GM04504 (cell line): ENCODE measurements around the gene KRTAP5-9.
"Not testable (repeated sequence)": the region's sequence is repeated elsewhere in the genome, so short reads cannot be mapped to it uniquely, and the experiment has no call there.

Experiments used
- DNase-seq: peaks from one replicate; pipeline ENCODE4 v3.0.0-alpha.2; 2012; ENCODE audit warnings: low read depth

Gene KRTAP5-9

DNA sequence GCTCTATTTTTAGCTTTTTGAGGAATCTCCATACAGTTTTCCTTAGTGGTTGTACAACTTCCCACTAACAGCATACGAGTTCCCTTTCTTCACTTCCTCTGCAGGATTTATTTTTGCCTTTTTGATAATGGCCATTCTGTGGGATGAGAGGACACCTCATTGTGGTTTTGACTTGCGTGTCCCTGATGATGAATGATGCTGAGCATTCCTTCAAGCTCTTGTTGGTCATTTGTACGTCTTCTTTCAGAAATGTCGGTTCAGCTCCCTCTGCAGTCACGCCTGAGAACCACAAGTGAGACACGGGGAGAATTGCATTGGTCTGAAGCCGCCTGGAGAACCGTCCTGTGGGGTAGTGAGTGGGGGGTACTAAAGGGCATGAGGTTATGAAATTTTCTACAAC lies 15.2 kb downstream of the KRTAP5-9 start:
- DNase-seq = peak; percentile 24

DNA sequence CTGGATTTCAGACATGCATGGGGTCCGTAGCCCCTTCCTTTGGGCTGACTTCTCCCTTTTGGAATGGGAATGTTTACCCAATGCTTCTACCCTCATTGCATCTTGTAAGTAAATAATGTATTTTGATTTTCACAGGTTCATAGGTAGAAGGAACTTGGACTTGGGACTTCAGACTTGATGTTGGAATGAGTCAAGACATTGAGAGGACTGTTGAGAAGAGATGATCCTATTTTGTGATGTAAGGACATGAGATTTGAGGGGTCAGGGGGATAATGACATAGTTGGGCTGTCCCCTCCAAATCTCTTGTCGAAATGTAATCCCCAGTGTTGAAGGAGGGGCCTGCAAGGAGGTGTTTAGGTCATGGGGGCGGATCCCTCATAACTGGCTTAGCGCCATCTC lies 16.2 kb downstream of the KRTAP5-9 start:
- no peak for DNase-seq

DNA sequence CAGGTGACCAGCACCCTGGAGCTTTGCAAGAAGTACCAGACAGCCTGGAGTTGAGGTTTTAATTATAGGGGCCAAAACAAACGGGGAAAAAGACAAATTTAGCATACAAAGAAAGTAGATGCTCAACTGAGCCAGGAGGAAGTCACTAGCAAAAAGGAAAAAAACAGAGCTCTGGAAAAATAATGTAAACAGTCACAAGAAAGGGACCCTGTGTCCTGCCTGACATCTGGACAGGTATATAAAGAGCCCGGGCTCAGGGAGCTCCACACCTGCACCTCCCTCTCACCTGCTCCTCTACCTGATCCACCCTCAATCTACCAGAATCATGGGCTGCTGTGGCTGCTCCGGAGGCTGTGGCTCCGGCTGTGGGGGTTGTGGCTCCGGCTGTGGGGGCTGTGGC lies 17.0 kb downstream of the KRTAP5-9 start, which contains the start of gene KRTAP5-10:
TSS of gene KRTAP5-10 (plus strand) at position 301 of the 400 bp plus-strand sequence. CDS start at position 326, 25 bp downstream.
- no peak for DNase-seq

DNA sequence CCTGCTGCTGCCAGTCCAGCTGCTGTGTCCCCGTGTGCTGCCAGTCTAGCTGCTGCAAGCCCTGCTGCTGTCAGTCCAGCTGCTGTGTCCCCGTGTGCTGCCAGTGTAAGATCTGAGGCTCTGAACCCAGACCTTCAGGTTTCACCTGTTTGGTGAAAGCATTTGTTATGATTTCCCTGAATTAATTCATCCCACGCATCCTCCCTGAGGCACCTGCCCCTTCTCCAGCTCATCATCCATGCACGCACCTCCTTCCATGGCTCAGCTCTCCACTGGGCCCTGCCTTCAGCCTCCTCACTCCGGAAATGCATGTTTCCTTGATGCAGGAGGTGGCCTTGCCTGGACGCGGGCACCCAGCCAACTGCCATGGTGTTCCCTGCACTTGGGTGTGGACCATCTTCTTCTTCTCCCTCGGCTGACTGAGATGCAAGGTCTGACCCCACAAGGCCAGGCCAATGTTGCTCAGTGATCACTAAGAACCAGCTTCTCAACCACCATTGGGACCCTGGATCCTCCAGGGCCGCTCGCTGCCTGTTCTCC lies 17.9 kb downstream of the KRTAP5-9 start:
- DNase-seq = no peak

DNA sequence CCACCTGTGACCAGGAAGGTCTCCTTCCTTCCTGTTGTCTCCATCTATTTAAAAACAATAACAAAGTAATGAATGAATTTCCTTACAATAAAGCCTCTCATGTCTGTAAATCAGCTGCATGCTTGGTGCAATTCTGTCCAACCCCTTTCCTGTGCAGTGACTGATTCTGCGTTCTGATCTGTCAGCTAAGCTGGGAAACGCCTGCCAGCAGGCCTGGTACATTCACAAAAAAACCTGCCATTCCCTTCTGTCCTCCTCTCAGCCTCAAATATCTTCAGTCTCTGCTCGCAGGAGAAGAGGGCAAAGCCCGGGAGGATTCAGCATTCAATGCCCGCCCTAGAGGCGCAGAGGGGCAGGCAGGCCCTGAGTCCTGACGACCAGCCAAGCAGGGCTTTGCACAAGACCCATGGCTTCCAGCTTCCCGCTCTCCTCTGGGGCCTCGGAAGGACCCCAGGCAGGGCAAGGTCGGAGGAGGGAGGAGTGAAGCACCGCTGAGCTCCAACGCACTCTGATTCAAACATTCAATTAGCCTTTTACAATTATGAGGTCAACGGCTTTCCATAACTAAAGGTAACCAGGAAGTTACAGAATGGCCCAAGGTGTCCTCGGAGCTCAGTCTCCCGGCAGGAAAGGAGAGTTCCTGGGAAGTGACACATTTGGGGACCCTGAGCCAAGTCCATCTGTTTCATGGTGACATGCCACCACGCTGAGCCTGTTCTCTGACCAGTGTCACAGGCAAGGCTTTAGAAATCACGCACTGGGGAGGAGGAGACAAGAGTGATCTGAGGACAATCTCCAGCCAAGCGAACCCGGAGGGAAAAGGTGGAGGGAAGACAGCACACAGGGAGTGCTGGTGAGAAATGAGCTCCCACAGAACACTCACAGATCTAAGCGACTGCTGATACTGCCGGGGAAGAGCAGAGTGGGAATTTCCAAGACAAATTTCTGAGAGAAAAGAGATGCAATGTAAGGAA lies 18.7 kb downstream of the KRTAP5-9 start:
- not testable (repeated sequence) for DNase-seq

DNA sequence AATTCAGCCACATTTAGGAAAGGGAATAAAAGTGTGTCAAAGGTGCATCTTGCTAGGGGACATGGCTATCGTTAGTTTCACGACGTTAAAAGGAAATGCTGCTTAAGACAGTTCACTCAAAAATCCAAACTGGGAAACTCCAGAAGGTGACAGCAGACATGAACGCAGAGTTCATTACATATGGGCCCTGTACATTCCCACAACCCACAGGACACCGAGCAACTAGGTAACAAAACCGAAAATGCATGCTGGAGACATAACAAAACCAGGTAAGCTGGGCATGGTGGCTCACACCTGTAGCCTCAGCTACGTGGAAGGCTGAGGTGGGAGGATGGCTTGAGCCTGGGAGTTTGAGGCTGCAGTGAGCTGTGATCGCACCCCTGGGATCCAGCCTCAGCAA lies 19.4 kb downstream of the KRTAP5-9 start:
- not testable (repeated sequence) for DNase-seq

DNA sequence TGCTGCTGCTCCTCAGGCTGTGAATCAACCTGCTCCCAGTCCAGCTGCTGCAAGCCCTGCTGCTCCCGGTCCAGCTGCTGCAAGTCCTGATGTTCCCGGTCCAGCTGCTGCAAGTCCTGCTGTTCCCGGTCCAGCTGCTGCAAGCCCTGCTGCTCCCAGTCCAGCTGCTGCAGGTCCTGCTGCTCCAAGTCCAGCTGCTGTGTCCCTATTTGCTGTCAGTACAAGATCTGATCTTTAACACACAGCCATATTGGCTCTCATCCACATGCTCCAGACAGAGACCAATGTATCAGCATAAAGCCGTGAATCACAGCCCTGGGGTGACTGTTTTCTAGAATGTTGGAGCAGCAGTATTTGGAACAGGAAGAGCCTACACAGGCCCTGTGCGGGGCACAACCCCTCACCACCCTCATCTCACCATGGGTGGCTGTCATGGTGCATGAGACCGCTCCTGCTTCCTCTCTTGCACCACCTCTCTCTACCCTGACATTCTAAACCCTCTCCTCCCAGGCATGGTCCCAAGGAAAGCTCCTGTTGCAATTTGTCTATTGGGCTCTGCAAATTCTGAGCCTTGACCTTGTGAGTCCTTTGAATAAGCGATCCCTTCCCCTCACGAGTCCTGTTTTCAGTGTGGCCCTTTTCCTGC lies 20.6 kb downstream of the KRTAP5-9 start:
- no peak for DNase-seq

DNA sequence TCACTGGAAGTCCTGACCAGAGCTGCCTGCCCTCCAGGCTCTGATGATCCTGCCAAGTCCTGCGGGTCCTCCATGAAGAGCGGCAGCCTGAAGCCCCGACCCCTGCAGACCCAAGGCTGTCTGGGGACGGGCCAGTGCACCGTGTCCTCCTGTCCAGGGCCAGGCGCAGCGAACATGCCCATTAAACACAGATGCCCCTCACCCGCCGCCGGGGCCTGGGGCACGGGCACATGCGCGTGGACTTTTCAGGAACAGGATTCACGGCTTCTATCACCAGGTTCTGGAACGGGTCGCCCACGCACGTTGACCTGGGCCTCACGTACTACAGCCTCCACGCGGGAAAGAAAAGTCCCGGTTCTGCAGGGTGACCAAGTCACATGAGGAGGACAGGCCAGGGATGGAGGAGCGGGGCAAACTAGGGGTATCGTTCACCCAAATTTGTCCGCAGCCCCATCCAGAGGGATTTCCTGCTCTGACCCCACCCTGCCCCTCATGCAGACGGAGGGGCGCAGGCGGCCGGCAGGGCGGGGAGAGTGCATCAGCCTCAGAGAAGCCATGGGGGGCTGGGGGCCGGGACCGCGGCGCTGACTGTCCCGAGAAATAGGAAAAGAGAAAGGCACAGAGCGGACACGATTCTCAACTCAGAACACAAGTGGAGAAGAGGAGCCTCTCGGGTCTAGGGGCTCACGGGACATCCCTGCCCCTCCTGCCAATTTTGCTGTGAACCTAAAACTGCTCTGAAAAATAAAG lies 23.1 kb downstream of the KRTAP5-9 start:
- not testable (repeated sequence) for DNase-seq

DNA sequence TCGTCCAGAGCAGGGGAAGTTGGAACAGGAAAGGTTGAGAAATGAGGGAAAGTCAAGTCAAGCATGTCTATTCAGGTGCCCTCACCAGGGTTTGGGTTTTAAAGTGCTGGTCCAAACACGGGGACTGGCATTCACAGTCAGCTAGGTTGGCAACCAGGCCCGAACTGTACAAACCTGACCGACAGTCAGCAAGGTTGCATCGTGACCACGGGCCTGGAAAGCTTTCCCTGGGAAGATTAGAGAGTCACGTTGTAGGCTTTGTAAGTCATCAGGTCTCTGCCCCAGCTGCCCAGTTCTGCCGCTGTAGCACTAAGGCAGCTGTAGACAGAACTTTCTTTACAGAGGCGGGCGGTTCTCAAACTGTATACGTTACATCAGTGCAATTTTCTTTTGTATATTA lies 24.6 kb downstream of the KRTAP5-9 start:
- DNase-seq = no peak

DNA sequence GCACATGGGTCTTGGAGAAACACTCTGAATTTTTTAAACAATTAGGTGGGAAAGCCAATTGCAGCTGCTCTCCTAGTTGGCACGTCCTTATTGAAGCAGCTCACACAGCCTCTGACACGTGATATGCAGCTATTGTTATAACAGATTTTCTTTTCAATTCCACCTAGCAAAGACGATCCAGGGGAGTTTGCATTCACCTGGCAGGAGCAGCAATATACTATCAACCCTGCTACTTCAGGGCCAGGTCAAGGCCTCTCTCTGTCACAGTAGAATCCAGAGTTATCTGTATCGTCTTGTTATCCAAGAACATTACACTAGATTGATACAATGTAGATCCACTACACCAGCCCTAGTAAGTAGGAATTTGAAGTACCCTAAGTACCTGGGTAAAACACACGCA lies 26.2 kb downstream of the KRTAP5-9 start:
- DNase-seq = no peak

DNA sequence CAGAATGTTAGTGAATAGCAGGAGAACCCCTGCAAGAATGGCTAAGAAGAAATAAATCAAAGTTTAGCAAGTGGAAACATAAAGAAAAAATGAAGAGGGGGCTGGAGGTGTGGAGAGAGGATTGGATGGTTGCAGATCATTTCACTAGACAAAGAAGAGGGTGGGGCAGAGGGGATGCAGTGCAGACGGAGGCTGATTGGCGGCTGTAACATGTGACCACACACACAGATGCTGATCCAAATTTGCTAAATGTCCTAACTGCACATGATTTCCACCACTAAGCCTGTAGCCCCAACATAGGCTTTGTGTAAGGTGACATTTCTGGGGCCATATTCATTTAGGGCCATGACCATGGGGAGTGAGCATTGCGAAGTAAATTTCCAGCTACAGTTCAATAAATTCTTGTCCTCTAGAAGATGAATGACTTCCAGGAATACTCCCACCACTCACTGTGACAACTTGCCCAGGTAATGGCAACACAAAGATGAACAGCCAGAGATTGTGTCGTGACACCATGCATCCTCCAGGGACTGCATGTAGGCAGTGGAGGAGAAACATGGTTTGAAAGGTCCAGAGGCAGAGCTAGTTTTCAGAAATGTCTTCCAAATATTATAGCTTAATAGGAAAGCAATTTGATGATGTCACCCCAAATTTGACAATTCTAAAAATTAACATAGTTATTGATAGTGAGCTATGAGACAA lies 27.7 kb downstream of the KRTAP5-9 start:
- no peak for DNase-seq

DNA sequence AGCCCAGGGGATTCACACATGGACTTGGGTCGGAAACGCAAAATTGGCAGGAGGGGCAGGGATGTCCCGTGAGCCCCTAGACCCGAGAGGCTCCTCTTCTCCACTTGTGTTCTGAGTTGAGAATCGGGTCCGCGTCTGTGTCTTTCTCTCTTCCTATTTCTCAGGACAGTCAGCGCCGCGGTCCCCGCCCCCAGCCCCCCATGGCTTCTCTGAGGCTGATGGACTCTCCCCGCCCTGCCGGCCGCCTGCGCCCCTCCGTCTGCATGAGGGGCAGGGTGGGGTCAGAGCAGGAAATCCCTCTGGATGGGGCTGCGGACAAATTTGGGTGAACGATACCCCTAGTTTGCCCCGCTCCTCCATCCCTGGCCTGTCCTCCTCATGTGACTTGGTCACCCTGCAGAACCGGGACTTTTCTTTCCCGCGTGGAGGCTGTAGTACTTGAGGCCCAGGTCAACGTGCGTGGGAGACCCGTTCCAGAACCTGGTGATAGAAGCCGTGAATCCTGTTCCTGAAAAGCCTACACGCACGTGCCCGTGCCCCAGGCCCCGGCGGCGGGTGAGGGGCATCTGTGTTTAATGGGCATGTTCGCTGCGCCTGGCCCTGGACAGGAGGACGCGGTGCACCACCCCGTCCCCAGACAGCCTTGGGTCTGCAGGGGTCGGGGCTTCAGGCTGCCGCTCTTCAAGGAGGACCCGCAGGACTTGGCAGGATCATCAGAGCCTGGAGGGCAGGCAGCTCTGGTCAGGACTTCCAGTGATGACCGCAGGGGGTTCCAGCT lies 28.7 kb downstream of the KRTAP5-9 start:
- not testable (repeated sequence) for DNase-seq

DNA sequence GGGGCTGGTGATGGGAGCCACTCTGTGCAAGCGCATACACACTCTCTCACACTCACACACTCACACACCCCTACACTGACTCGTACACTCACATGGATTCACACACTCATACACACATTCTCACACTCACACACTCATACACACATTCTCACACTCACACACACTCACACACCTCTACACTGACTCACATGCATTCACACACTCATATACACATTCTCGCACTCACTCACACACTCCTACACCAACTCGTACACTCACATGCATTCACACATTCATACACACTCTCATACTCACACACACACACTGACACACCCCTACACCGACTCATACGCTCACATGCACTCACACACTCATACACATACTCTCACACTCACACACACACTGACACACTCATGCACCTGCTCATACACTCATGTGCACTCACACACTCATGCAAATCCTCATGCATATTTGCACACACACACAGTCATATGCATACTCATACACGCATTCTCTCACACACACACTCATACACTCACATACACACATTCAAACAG lies 29.3 kb downstream of the KRTAP5-9 start:
- no peak for DNase-seq

DNA sequence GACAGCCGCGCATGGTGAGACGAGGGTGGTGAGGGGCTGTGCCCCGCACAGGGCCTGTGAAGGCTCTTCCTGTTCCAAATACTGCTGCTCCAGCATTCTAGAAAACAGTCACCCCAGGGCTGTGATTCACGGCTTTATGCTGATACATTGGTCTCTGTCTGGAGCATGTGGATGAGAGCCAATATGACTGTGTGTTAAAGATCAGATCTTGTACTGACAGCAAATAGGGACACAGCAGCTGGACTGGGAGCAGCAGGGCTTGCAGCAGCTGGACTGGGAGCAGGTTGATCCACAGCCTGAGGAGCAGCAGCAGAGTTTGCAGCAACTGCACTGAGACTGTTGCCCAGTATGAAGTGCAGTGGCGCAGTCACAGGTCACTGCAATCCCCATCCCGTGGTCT lies 31.3 kb downstream of the KRTAP5-9 start:
- not testable (repeated sequence) for DNase-seq

DNA sequence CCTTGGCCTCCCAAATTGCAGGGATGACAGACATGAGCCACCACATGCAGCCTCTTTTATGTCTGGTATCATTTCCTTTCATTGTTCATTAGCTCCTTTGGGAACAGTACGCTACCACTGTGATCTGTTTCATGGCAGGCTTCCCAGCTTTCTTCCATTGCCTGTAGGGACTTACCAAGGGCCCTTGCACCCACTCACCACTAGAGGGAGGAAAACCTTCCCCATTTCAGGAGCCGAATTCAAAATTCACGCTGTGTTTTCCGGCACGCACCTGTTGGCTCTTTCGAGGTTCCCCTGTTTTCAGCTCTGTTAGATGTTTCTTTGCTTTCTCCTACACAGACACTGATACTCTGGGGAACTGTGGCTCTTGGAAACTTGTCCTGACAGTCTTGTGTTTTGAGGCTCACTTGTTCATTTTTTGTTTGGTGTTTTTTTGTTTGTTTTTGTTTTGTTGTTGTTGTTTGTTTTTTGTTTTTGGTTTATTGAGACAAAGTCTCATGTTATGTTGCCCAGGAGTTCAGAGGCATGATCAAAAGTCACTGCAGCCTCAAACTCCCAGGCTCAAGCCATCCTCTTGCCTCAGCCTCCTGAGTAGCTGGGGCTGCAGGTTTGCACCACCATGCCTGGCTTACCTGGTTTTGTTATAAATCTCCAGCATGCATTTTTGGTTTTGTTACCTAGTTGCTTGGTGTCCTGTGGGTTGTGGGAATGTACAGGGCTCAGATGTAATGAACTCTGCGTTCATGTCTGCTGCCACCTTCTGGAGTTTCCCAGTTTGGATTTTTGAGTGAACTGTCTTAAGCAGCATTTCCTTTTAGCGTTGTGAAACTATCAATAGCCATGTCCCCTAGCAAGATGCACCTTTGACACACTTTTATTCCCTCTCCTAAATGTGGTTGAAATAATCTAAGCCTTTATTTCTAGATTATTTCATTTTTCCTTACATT lies 32.1 kb downstream of the KRTAP5-9 start:
- peak; percentile 60 for DNase-seq

DNA sequence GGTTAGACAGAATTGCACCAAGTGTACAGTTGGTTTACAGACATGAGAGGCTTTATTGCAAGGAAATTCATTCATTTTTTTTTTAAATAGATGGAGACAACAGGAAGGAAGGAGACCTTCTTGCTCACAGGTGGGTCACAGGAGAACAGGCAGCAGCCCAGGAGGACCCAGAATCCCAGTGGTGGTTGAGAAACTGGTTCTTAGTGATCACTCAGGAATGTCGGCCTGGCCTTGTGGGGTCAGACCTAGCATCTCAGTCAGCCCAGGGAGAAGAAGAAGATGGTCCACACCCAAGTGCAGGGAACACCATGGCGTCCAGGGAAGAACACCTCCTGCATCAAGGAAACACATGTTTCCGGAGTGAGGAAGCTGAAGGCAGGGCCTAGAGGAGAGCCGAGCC lies 33.6 kb downstream of the KRTAP5-9 start:
- no peak for DNase-seq

DNA sequence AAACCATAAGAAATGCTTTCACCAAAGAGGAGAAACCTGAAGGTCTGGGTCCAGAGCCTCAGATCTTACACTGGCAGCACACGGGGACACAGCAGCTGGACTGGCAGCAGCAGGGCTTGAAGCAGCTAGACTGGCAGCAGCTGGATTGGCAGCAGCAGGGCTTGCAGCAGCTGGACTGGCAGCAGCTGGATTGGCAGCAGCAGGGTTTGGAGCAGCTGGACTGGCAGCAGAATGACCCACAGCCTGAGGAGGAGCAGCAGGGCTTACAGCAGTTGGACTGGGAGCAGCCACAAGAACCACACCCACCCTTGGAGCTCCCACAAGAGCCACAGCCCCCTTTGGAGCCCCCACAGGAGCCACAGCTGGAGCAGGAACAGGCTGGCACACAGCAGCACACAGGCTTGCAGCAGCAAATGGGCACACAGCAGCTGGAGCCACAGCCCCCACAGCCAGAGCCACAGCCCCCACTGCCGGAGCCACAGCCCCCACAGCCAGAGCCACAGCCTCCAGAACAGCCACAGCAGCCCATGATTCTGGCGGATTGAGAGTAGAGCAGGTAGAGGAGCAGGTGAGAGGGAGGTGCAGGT lies 34.2 kb downstream of the KRTAP5-9 start, which contains the start of gene KRTAP5-11:
TSS of gene KRTAP5-11 (minus strand) at position 567 of the 587 bp plus-strand sequence. CDS start at position 529, 38 bp downstream.
- no peak for DNase-seq

DNA sequence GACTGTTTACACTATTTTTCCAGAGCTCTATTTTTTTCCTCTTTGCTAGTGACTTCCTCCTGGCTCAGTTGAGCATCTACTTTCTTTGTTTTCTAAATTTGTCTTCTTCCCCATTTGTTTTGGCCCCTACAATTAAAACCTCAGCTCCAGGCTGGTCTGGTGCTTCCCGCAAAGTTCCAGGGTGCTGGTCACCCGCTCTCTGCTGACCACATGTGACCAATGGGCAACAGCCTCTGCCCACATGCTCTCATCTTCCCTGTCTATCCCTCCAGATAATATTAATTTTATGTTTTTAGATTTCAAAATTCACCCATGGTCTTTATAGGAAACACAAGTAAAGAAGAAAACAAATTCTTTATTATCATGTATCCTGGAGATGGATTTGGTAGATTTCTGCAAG lies 34.7 kb downstream of the KRTAP5-9 start:
- not testable (repeated sequence) for DNase-seq

DNA sequence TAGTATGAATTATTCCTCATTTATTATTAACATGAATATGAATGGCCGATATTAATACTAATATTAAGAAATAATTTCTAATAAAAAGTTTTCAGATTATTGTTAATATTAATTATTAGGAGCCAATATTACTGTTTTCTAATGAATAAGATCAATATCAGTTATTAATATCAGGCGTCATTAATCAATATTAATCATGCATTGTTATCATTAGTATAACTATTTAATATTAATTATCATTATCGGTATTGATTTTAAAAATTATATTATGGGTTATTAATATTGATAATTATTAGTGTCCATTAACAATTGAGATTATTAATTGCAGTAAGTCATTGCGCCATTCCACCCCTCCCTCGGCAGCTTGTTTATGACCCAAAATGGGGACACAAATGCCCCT lies 37.5 kb downstream of the KRTAP5-9 start:
- not testable (repeated sequence) for DNase-seq
